Measurements from ENCODE around the gene TLL2.
A peak's percentile ranks its signal among the peaks of the same experiment; 100 is the strongest.

Gene TLL2

GRCh38 chr10:96517284-96517683 is 3.6 kb upstream of the TLL2 start:
- no peak overlapping the region for H3K27ac ChIP-seq
- TF ChIP-seq, protein P1, sequence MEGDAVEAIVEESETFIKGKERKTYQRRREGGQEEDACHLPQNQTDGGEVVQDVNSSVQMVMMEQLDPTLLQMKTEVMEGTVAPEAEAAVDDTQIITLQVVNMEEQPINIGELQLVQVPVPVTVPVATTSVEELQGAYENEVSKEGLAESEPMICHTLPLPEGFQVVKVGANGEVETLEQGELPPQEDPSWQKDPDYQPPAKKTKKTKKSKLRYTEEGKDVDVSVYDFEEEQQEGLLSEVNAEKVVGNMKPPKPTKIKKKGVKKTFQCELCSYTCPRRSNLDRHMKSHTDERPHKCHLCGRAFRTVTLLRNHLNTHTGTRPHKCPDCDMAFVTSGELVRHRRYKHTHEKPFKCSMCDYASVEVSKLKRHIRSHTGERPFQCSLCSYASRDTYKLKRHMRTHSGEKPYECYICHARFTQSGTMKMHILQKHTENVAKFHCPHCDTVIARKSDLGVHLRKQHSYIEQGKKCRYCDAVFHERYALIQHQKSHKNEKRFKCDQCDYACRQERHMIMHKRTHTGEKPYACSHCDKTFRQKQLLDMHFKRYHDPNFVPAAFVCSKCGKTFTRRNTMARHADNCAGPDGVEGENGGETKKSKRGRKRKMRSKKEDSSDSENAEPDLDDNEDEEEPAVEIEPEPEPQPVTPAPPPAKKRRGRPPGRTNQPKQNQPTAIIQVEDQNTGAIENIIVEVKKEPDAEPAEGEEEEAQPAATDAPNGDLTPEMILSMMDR (conservative IDR thresholded peaks at IDR 0.05) = no peak

GRCh38 chr10:96516337-96516736 is 2.6 kb upstream of the TLL2 start:
- TF ChIP-seq, protein P1 (conservative IDR thresholded peaks at IDR 0.05) = no peak
- no peak overlapping the region for H3K27ac ChIP-seq

DNA sequence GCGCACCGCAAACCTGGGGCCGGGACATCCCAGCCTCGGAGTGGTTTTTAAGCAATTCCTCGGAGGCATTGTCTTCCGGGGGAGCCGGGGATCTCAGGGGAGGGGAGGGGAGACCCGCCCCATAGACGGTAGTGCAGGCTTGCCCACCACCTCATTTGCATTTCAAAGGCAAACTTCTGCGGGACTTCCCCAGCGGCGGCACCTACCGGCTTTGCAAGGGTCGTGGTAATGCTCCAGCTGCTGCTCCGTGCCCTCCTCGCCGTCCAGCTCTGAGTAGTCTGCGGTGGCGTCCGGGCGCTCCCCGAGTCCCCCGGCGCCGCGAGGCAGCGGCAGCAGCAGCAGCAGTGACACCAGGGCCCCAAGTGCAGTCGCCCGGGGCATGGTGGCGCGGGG is 425 bp downstream of the TLL2 start:
- H3K27ac ChIP-seq = peak overlapping the region; percentile 70
- TF ChIP-seq, protein P1 (conservative IDR thresholded peaks at IDR 0.05) = no peak

DNA sequence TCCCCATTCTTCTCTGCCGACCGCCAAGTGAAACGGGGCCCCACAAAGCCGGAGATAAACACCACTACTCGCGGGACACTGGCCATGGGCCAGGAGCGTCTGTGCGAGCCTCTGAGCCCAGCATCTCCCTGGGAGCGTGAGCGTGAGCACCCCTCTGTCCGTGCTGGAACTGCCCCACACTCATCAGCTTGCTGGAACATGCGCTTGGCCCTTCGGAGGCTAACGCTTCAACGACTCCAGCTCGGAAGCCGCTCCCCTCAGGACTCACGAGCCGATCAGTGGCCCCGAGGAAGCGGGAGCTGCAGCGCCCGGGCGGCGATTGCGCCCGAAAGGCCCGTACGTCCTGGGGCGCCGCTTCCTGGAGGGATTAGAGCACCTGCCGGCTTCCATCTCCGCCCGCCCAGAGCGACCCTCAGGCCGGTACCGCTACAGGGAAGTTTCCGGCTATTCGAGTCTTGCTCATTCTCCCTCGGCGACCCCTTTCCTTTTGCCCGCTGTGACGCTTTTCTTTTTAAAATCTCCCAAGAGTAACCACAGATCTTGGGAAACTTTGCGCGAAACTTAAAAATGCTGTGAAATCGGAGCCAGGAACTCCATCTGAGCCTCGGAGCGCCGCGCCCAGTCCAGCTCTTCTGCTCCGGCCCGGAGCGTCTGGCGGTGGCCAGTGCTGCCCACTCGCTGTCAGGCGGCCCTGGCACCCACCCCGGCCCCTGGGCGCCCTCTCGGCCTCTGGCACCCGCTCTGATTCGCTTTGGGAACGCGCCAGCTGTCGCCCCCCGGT is 1.0 kb downstream of the TLL2 start:
- peak overlapping the region; percentile 70; the same call in 1 of the 2 replicates for H3K27ac ChIP-seq
- TF ChIP-seq, protein P1 (conservative IDR thresholded peaks at IDR 0.05) = no peak

DNA sequence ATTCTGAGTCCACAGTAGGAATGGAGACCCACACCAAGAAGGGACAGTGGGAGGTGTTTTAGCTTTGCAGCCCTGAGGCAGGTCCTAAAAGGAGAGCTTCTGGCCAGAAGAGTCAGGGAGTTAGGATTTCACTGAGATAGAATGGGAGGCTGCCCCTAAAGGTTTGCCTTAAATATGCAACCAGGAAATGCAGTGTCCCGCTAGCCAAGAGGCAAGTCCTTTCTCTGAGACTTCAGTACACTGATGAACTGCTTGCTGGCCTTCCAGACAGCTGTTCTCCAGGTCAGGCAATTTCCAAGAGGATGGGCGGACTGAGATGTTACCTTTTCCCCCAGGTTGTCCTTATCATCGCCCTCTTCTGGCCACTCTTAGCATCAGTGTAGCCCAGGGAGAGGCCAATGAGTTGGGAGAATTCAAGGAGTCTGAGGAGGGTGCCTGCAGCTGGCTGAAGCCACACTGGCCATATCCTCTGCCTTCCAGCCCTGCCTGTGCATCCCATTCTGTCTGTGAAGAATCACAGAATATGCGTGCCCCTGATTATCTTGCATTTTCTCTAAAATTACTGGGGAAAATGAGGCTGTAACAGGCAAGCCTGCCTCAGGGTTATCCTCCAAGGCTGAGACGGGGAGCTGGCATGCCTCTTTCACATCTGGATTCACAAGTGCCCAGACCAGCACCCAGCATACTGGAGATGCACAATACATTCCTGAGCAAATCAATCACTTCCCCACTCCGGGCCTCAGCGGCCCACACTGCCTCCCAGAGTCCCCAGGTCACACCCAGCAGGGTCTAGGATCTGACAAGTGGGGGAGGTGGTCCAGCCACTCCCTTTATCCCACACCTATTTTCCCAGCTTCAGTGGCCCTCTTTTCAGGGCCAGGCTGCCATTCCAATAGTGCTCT is 2.4 kb downstream of the TLL2 start:
- TF ChIP-seq, protein P1 (conservative IDR thresholded peaks at IDR 0.05) = peak; percentile 80
- no peak overlapping the region for H3K27ac ChIP-seq

DNA sequence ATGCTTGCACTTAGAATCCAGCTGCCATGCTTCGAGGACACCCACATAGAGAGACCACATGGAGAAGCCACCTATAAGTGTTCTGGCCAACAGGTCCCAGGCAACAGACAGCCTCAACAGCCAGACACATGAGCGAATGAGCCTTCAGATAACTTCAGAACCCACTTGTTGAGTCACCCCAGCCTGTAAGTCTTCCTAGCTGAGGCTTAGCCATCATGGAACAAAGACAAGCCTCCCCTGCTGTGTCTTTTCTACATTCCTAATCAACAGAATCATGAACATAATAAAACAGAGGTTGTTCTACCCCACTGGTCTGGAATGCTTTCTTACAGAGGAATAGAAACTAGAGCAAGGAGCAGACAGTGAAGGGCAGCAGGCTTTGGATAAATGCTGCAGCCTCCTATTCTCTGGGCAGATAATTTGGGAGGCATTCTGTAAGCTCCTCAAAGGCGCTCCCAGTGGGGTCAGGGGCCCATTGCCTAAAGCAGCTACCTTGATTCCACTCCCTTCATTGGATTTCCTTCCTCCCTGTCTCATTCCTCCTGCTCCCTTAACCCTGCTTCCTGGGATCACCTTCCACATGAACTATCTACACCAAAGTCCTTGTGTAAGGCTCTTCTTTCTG is 4.6 kb downstream of the TLL2 start:
- TF ChIP-seq, protein P1 (conservative IDR thresholded peaks at IDR 0.05) = no peak
- H3K27ac ChIP-seq = no peak overlapping the region

GRCh38 chr10:96507044-96507443 is 6.7 kb downstream of the TLL2 start:
- TF ChIP-seq, protein P1 (conservative IDR thresholded peaks at IDR 0.05) = no peak
- H3K27ac ChIP-seq = no peak overlapping the region
